Esophagus squamous epithelium (tissue), 5 donors: ENCODE measurements around the gene EYS. TPM values are rescaled to one million over a fixed set of nuclear protein-coding genes. Genes with fewer than 3 reads are reported as not detected.

Source experiments
- DNase-seq: peaks from one replicate; lab custom pipeline; 2025; lab: John Stamatoyannopoulos, UW
- H3K27ac ChIP-seq, 4 donors: fragments of 200-600 bp; sonication (generic); one replicate each; pipeline ENCODE4 v1.5.1; 2016 to 2019; ENCODE audit warnings: mild to moderate bottlenecking in 1 of 4
- H3K27me3 ChIP-seq, 4 donors: fragments of 200-600 bp; sonication (generic); 1 replicate in 3 of 4; 2 replicates in 1 of 4; pipeline versions ENCODE4 v1.5.1 to v1.6.0; 2017 to 2021; ENCODE audit warnings: antibody characterized with exemption in 1 of 4
- H3K36me3 ChIP-seq, 3 donors: fragments of 200-600 bp; sonication (generic); one replicate each; pipeline ENCODE4 v1.5.1; 2016 to 2019
- H3K4me1 ChIP-seq, 3 donors: fragments of 200-600 bp; sonication (generic); one replicate each; pipeline ENCODE4 v1.5.1; 2017 to 2019
- H3K4me3 ChIP-seq, 4 donors: fragments of 200-600 bp; sonication (generic); 1 replicate in 3 of 4; 2 replicates in 1 of 4; pipeline ENCODE4 v1.5.1; 2016 to 2019; ENCODE audit warnings: mild to moderate bottlenecking in 2 of 4, moderate library complexity in 1 of 4
- H3K9me3 ChIP-seq, 3 donors: fragments of 200-600 bp; sonication (generic); one replicate each; pipeline ENCODE4 v1.5.1; 2016 to 2019
- CTCF ChIP-seq, 6 experiments: fragments of 450-650 bp in 4 of 6; fragments of 200-600 bp in 2 of 6; sonication (generic) in 2 of 6; IDR thresholded peaks; one replicate each; pipeline ENCODE4 v1.5.1; 2016 to 2019; ENCODE audit warnings: antibody characterized with exemption in 6 of 6, mild to moderate bottlenecking in 4 of 6, moderate library complexity in 4 of 6
- POLR2A ChIP-seq, 4 donors: fragments of 450-650 bp; IDR thresholded peaks; one replicate each; pipeline ENCODE4 v1.6.1; 2017; ENCODE audit warnings: antibody characterized with exemption in 4 of 4, mild to moderate bottlenecking in 4 of 4, moderate library complexity in 3 of 4
- WGBS, 2 donors: methylation state at CpG; one replicate each; pipeline ENCODE4 v1.1.5; 2018; 5-methylcytosine and 5-hydroxymethylcytosine counted together
- intact Hi-C: fragments of 100-400 bp; cut with DNase I; formaldehyde crosslinking; loops from one replicate; pipeline ENCODE4 v1.15.0; 2022
- total RNA-seq, 4 donors: library from RNA; depleted of rRNA; stranded (reverse); fragments of >200 nt; gene quantifications; one replicate each; pipeline ENCODE4 v1.1.0, GENCODE V29; 2016
- donor health status: DM: yes; HTN: yes; CAD: no.

EYS gene
- total RNA-seq, 4 donors from 2014 or later = 0.87 TPM; not detected in 3

GRCh38 chr6:64727075-64727474, 980.0 kb downstream of the EYS start:
- TF ChIP-seq POLR2A (IDR thresholded peaks at IDR 0.05) (no peak), CTCF (IDR thresholded peaks at IDR 0.05) (no peak)
- no peak overlapping the region for H3K4me3 ChIP-seq
- H3K4me1 ChIP-seq = no peaks in the 10 kb centered on the region
- H3K27ac ChIP-seq = no peak overlapping the region
- intact Hi-C loops = no loop called here
- no peaks in the 10 kb centered on the region for H3K36me3 ChIP-seq
- 88 to 91% methylated on average over 5 of the region's 5 CpGs for WGBS, 2 donors
- H3K27me3 ChIP-seq = no peaks in the 10 kb centered on the region
- DNase-seq = no peak
- no peaks in the 10 kb centered on the region for H3K9me3 ChIP-seq

- intact Hi-C loops = no loop called here
- Histone ChIP-seq H3K4me1 (no peaks in the 10 kb centered on the region), H3K36me3 (no peaks in the 10 kb centered on the region), H3K4me3 (no peak overlapping the region), H3K27ac (no peak overlapping the region), H3K27me3 (no peaks in the 10 kb centered on the region), H3K9me3 (no peaks in the 10 kb centered on the region)
- DNase-seq = no peak
- WGBS, 2 donors = 79 to 87% methylated on average over 3 of the region's 3 CpGs
- TF ChIP-seq CTCF (IDR thresholded peaks at IDR 0.05) = no peak
- TF ChIP-seq POLR2A (IDR thresholded peaks at IDR 0.05) = no peak
Observed at GRCh38 chr6:64724091-64724490, 982.9 kb downstream of the EYS start.

GRCh38 chr6:64723327-64724058, 983.5 kb downstream of the EYS start:
- 72 to 80% methylated on average over 5 of the region's 5 CpGs for WGBS, 2 donors
- Histone ChIP-seq H3K36me3 (no peaks in the 10 kb centered on the region), H3K4me3 (no peak overlapping the region), H3K27me3 (no peaks in the 10 kb centered on the region), H3K27ac (no peak overlapping the region), H3K4me1 (no peaks in the 10 kb centered on the region), H3K9me3 (no peaks in the 10 kb centered on the region)
- intact Hi-C loops = no loop called here
- DNase-seq = no peak
- no peak for TF ChIP-seq POLR2A (IDR thresholded peaks at IDR 0.05)
- no peak for TF ChIP-seq CTCF (IDR thresholded peaks at IDR 0.05)

GRCh38 chr6:64721865-64722264, 985.2 kb downstream of the EYS start:
- no peaks in the 10 kb centered on the region for H3K36me3 ChIP-seq
- no peak for DNase-seq
- WGBS, 2 donors = 92 to 95% methylated on average over 2 of the region's 2 CpGs
- TF ChIP-seq POLR2A (IDR thresholded peaks at IDR 0.05) = no peak
- TF ChIP-seq CTCF (IDR thresholded peaks at IDR 0.05) = no peak
- intact Hi-C loops = no loop called here
- H3K27ac ChIP-seq = no peak overlapping the region
- no peak overlapping the region for H3K4me3 ChIP-seq
- no peaks in the 10 kb centered on the region for H3K4me1 ChIP-seq
- no peaks in the 10 kb centered on the region for H3K9me3 ChIP-seq
- no peaks in the 10 kb centered on the region for H3K27me3 ChIP-seq

GRCh38 chr6:64717281-64717680, 989.7 kb downstream of the EYS start:
- no peaks in the 10 kb centered on the region for H3K27me3 ChIP-seq
- intact Hi-C loops = no loop called here
- H3K36me3 ChIP-seq = no peaks in the 10 kb centered on the region
- no peak overlapping the region for H3K4me3 ChIP-seq
- H3K27ac ChIP-seq = no peak overlapping the region
- 72 to 88% methylated on average over 2 to 3 of the region's 3 CpGs for WGBS, 2 donors
- H3K9me3 ChIP-seq = no peaks in the 10 kb centered on the region
- TF ChIP-seq POLR2A (IDR thresholded peaks at IDR 0.05) (no peak), CTCF (IDR thresholded peaks at IDR 0.05) (no peak)
- no peaks in the 10 kb centered on the region for H3K4me1 ChIP-seq
- no peak for DNase-seq
